Measurements from ENCODE around the gene IQCK. TPM values are rescaled to one million over a fixed set of nuclear protein-coding genes. Genes with fewer than 3 reads are reported as not detected.

Gene IQCK
- total RNA-seq, 1 donor from 2014 or later, result 7.6 TPM

GRCh38 chr16:19843371-19843770 is 125.3 kb downstream of the IQCK start:
- no peak for DNase-seq
- ATAC-seq, result no peak
- intact Hi-C loops (cut with DNase I), result no loop called here
- Histone ChIP-seq H3K27ac (no peak overlapping the region), H3K36me3 (no peaks in the 10 kb centered on the region), H3K27me3 (no peaks in the 10 kb centered on the region), H3K4me3 (no peak overlapping the region), H3K4me1 (peaks cover 7% of the 10 kb centered on the region), H3K9me3 (no peaks in the 10 kb centered on the region)
- no peak for TF ChIP-seq CTCF (IDR thresholded peaks at IDR 0.05)

GRCh38 chr16:19844945-19845641 is 127.0 kb downstream of the IQCK start:
- no peak overlapping the region for H3K4me3 ChIP-seq
- ATAC-seq (no peak), DNase-seq (no peak)
- peaks cover 7% of the 10 kb centered on the region for H3K4me1 ChIP-seq
- H3K27ac ChIP-seq, result no peak overlapping the region
- H3K36me3 ChIP-seq, result no peaks in the 10 kb centered on the region
- H3K27me3 ChIP-seq, result no peaks in the 10 kb centered on the region
- H3K9me3 ChIP-seq, result no peaks in the 10 kb centered on the region
- TF ChIP-seq CTCF (IDR thresholded peaks at IDR 0.05), result no peak
- intact Hi-C loops (cut with DNase I), result no loop called here

- H3K36me3 ChIP-seq, result no peaks in the 10 kb centered on the region
These were observed 128.4 kb downstream of the IQCK start for GRCh38 chr16:19846436-19846835.

GRCh38 chr16:19848756-19849155 is 130.7 kb downstream of the IQCK start:
- H3K27me3 ChIP-seq, result no peaks in the 10 kb centered on the region
- DNase-seq, result no peak
- TF ChIP-seq CTCF (IDR thresholded peaks at IDR 0.05), result no peak

More at GRCh38 chr16:19846436-19846835, 128.4 kb downstream of the IQCK start:
- no peaks in the 10 kb centered on the region for H3K9me3 ChIP-seq
- H3K27me3 ChIP-seq, result no peaks in the 10 kb centered on the region
- H3K4me1 ChIP-seq, result peaks cover 5% of the 10 kb centered on the region
- no peak for ATAC-seq
- no peak overlapping the region for H3K4me3 ChIP-seq
- DNase-seq, result no peak
- no peak overlapping the region for H3K27ac ChIP-seq
- no peak for TF ChIP-seq CTCF (IDR thresholded peaks at IDR 0.05)
- intact Hi-C loops (cut with DNase I), result no loop called here

GRCh38 chr16:19850131-19850817 is 132.2 kb downstream of the IQCK start:
- intact Hi-C loops (cut with DNase I), result no loop called here
- ATAC-seq, result peak; percentile 66
- TF ChIP-seq CTCF (IDR thresholded peaks at IDR 0.05), result no peak

More at GRCh38 chr16:19848756-19849155, 130.7 kb downstream of the IQCK start:
- no peak overlapping the region for H3K27ac ChIP-seq
- ATAC-seq, result no peak
- intact Hi-C loops (cut with DNase I), result no loop called here
- H3K4me3 ChIP-seq, result no peak overlapping the region
- H3K36me3 ChIP-seq, result no peaks in the 10 kb centered on the region
- H3K4me1 ChIP-seq, result peaks cover 5% of the 10 kb centered on the region
- no peaks in the 10 kb centered on the region for H3K9me3 ChIP-seq

More at GRCh38 chr16:19850131-19850817, 132.2 kb downstream of the IQCK start:
- no peak overlapping the region for H3K4me3 ChIP-seq
- no peaks in the 10 kb centered on the region for H3K27me3 ChIP-seq
- H3K9me3 ChIP-seq, result no peaks in the 10 kb centered on the region
- H3K4me1 ChIP-seq, result peaks cover 5% of the 10 kb centered on the region
- no peaks in the 10 kb centered on the region for H3K36me3 ChIP-seq
- no peak overlapping the region for H3K27ac ChIP-seq
- DNase-seq, result no peak
